ENCODE measurements around the gene NEDD8. TPM values are rescaled to one million over a fixed set of nuclear protein-coding genes. Genes with fewer than 3 reads are reported as not detected.
A peak's percentile ranks its signal among the peaks of the same experiment; 100 is the strongest.

Gene NEDD8
- total RNA-seq, 4 donors from 2014 or later: 68.6 to 109 (median 98.3) TPM

DNA sequence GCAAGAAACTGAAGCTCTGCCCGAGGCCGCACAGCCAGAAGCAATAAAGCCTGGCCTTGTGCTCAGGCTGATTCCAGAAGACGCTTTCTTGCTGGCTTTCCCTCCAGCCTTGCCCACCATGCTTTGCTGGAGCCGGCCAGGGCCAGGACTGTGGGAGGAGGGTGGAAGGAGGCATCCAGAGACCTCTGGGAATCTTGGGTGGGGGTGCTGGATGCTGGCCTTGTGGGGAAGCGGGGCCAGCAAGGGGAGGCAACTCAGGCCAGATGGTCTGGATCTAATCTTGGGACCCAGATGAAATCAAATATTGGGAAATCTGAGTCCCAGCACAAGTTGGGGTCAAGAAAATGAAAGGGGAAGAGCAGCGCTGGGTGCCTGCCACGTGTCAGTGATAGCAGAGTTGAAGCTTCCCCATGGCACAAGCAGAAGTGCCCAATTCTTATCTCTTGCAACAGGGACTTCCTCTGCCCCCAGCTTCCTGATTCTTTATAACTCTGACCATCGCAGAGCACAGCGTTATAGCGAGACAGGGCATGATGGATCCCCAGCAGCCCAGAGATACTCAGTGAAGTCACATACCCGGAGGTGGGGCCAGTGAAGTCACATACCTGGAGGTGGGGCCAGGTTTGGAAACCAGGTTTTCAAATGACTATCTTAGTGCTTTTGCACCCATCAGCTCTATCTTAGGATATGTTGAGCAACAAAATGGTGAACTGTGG lies 45.6 kb upstream of the NEDD8 start:
- H3K36me3 ChIP-seq: no peaks in the 10 kb centered on the region
- no peak for DNase-seq (ENCODE audit: low spot score in 2 of 2)
- H3K27me3 ChIP-seq: no peaks in the 10 kb centered on the region
- H3K4me3 ChIP-seq: no peak overlapping the region
- 68 to 74% methylated on average over 11 of the region's 11 CpGs for WGBS, 2 donors
- TF ChIP-seq POLR2A (IDR thresholded peaks at IDR 0.05) (no peak), EP300 (IDR thresholded peaks at IDR 0.05) (peak in 1 of 2 donors; percentile 45)
- TF ChIP-seq, protein P1, sequence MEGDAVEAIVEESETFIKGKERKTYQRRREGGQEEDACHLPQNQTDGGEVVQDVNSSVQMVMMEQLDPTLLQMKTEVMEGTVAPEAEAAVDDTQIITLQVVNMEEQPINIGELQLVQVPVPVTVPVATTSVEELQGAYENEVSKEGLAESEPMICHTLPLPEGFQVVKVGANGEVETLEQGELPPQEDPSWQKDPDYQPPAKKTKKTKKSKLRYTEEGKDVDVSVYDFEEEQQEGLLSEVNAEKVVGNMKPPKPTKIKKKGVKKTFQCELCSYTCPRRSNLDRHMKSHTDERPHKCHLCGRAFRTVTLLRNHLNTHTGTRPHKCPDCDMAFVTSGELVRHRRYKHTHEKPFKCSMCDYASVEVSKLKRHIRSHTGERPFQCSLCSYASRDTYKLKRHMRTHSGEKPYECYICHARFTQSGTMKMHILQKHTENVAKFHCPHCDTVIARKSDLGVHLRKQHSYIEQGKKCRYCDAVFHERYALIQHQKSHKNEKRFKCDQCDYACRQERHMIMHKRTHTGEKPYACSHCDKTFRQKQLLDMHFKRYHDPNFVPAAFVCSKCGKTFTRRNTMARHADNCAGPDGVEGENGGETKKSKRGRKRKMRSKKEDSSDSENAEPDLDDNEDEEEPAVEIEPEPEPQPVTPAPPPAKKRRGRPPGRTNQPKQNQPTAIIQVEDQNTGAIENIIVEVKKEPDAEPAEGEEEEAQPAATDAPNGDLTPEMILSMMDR (IDR thresholded peaks at IDR 0.05): no peak
- peak overlapping the region in 2 of 4 donors; percentile 13 to 62 for H3K27ac ChIP-seq
- H3K9me3 ChIP-seq: no peaks in the 10 kb centered on the region
- peaks cover 0 to 37% (median 14%) of the 10 kb centered on the region in 4 donors for H3K4me1 ChIP-seq

DNA sequence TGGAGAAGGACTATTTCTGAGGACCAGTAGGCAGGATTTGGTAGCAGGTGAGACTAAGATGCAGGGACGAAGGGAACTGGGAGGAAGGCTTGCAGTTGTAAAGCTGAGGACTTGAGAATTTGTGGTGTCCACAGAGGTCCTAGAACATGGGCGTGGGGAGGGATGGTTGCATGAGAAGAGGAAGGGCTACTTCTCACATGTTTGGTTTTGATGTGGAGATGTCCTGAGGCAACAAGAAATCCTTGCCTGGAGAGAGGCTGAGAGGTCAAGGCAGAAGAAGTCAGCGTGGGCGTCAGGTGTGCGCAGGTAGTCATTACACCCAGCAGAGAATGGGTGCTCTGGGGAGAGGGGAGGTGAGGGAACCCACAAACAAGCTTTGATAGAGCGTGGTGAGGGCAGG lies 44.9 kb upstream of the NEDD8 start:
- Histone ChIP-seq H3K9me3 (no peaks in the 10 kb centered on the region), H3K27ac (peak overlapping the region in 2 of 4 donors; percentile 13 to 62), H3K4me1 (peaks cover 0 to 42% (median 14%) of the 10 kb centered on the region in 4 donors), H3K4me3 (no peak overlapping the region), H3K36me3 (no peaks in the 10 kb centered on the region), H3K27me3 (no peaks in the 10 kb centered on the region)
- WGBS, 2 donors: 83 to 84% methylated on average over 6 of the region's 6 CpGs
- TF ChIP-seq POLR2A (IDR thresholded peaks at IDR 0.05): no peak
- no peak for TF ChIP-seq EP300 (IDR thresholded peaks at IDR 0.05)
- TF ChIP-seq, protein P1 (IDR thresholded peaks at IDR 0.05): no peak
- no peak for DNase-seq (ENCODE audit: low spot score in 2 of 2)

DNA sequence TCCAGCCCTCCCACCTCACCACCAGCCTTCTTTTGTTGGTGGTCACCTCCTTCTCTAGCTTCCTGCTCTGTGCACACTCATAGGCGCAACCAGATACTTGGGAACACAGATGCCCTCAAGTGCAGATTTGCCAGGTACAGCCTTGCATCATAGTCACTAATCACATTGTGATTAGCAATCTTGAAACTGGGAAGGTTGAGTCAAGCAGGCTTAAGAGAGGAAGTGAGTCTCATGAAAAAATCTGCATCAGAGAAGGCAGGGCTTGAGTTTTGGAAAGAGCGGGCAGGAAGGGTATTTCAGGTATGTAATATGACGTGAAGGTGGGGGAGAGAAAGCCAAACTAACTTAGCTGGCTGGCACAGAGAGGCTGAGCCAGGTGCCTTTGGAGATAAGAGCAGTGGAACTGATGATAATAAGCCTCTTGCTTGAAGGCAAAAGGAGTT lies 42.0 kb upstream of the NEDD8 start:
- 81 to 85% methylated on average over 3 of the region's 3 CpGs for WGBS, 2 donors
- H3K9me3 ChIP-seq: no peaks in the 10 kb centered on the region
- peaks cover 0 to 29% (median 17%) of the 10 kb centered on the region in 4 donors for H3K4me1 ChIP-seq
- H3K36me3 ChIP-seq: peaks cover 0 to 11% (median 0%) of the 10 kb centered on the region in 3 donors
- TF ChIP-seq, protein P1 (IDR thresholded peaks at IDR 0.05): no peak
- TF ChIP-seq EP300 (IDR thresholded peaks at IDR 0.05): peak in 1 of 2 donors; percentile 26
- no peak for DNase-seq (ENCODE audit: low spot score in 2 of 2)
- H3K27ac ChIP-seq: peak overlapping the region in 1 of 4 donors; percentile 10
- no peak overlapping the region for H3K4me3 ChIP-seq
- no peaks in the 10 kb centered on the region for H3K27me3 ChIP-seq

DNA sequence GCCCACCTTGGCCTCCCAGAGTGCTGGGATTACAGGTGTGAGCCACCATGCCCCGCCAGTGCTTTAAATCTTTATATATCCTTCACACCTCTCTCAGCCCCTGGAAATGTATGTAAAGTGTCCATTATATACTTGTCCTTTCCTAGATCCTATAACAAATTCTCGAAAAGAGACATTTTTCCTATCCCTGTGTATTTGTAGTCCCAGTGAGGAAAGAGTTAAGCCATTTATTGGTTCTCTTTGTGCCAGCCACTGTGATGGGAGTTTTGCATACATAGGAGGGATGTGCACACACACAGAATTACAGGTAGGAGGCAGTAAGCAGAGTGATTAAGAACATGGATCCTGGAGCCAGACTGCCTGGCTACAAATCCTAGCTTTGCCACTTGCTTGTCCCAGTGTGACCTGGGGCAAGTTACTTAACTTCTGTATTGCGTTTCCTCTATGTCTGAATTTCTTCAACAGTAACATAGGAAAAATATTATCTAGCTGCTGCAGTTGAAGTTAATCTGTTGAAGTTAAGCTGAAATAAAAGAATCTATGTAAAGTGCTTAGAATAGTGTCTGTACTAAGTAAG lies 41.3 kb upstream of the NEDD8 start:
- Histone ChIP-seq H3K27ac (peak overlapping the region in 1 of 4 donors; percentile 10), H3K4me1 (peaks cover 0 to 29% (median 14%) of the 10 kb centered on the region in 4 donors), H3K27me3 (no peaks in the 10 kb centered on the region), H3K9me3 (no peaks in the 10 kb centered on the region), H3K4me3 (no peak overlapping the region), H3K36me3 (peaks cover 0 to 17% (median 0%) of the 10 kb centered on the region in 3 donors)
- no peak for DNase-seq (ENCODE audit: low spot score in 2 of 2)
- no peak for TF ChIP-seq POLR2A (IDR thresholded peaks at IDR 0.05)
- TF ChIP-seq EP300 (IDR thresholded peaks at IDR 0.05): no peak
- TF ChIP-seq, protein P1 (IDR thresholded peaks at IDR 0.05): no peak
- 55 to 76% methylated on average over 3 of the region's 3 CpGs for WGBS, 2 donors

DNA sequence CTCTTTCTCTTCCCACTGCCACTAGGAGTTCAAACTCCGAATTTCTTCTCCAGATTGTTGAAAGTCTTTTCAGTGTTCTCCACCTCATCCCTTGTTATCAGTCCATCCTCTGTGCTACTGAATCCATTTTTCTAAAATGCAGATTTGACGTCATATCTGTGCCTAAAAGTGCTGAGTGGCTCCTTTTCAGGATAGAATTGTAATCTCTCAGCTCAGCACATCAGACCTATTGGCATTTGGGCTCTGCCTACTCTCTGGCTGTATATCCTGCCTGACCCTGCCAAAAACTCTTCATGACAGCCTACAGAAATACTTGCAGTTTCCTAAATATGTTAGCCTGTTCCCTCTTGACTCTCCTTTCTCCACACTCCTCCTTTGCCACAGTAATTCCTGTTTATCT lies 40.3 kb upstream of the NEDD8 start:
- Histone ChIP-seq H3K4me3 (no peak overlapping the region), H3K9me3 (no peaks in the 10 kb centered on the region), H3K27me3 (no peaks in the 10 kb centered on the region), H3K36me3 (peaks cover 0 to 28% (median 0%) of the 10 kb centered on the region in 3 donors), H3K27ac (peak overlapping the region in 2 of 4 donors; percentile 99), H3K4me1 (peaks cover 0 to 28% (median 9%) of the 10 kb centered on the region in 4 donors)
- no peak for DNase-seq (ENCODE audit: low spot score in 2 of 2)
- 75 to 79% methylated on average over 2 of the region's 2 CpGs for WGBS, 2 donors
- TF ChIP-seq POLR2A (IDR thresholded peaks at IDR 0.05): no peak
- TF ChIP-seq, protein P1 (IDR thresholded peaks at IDR 0.05): no peak
- no peak for TF ChIP-seq EP300 (IDR thresholded peaks at IDR 0.05)
